ENCODE data around the gene TBL2. TPM values are rescaled to one million over a fixed set of nuclear protein-coding genes. Genes with fewer than 3 reads are reported as not detected.

The TBL2 gene
- total RNA-seq, 1 experiment from 2014 or later: 32.3 TPM

GRCh38 chr7:73605601-73606220 is 27.3 kb upstream of the TBL2 start:
- no peak for TF ChIP-seq TEAD1 (CRISPR knock-in tag; IDR thresholded peaks at IDR 0.05)
- no peak for TF ChIP-seq ELF4 (CRISPR knock-in tag; IDR thresholded peaks at IDR 0.05; ENCODE audit: low read depth)
- TF ChIP-seq MXD4 (CRISPR knock-in tag; IDR thresholded peaks at IDR 0.05; ENCODE audit: borderline replicate concordance): no peak
- no peak for TF ChIP-seq NFYB (CRISPR knock-in tag; conservative IDR thresholded peaks at IDR 0.05; ENCODE audit: low read depth)
- TF ChIP-seq NFE2L1 (CRISPR knock-in tag; IDR thresholded peaks at IDR 0.05): no peak
- no peak for TF ChIP-seq AR (CRISPR knock-in tag; IDR thresholded peaks at IDR 0.05)
- no peak for TF ChIP-seq USF1 (CRISPR knock-in tag; IDR thresholded peaks at IDR 0.05)
- TF ChIP-seq IRF1 (CRISPR knock-in tag; IDR thresholded peaks at IDR 0.05): no peak
- no peak for TF ChIP-seq JUN (CRISPR knock-in tag; IDR thresholded peaks at IDR 0.05)
- no peak for TF ChIP-seq MLX (CRISPR knock-in tag; IDR thresholded peaks at IDR 0.05)
- no peak for TF ChIP-seq SMAD4 (CRISPR knock-in tag; IDR thresholded peaks at IDR 0.05)
- ATAC-seq (no peak), DNase-seq (ENCODE audit: low spot score) (no peak)
- Mint-ChIP-seq H3K27ac (no peak overlapping the region), H3K9me3 (no peaks in the 10 kb centered on the region), H3K27me3 (ENCODE audit: low read depth) (peaks cover 6% of the 10 kb centered on the region), H3K4me3 (no peak overlapping the region), H3K36me3 (no peaks in the 10 kb centered on the region), H3K4me1 (peaks cover 3% of the 10 kb centered on the region)
- CTCF ChIA-PET: interaction anchor here (0.8 to 8.1 kb wide), 18 partner anchors 9 to 265 kb away, joined by 3 to 113 read pairs (median 18); partner anchors contain the start of genes ABHD11, MLXIPL, STX1A and TBL2
- POLR2A ChIA-PET: interaction anchor here (0.6 kb wide), 1 partner anchor 87 kb away, joined by 3 read pairs; no protein-coding TSS in a partner anchor

GRCh38 chr7:73602721-73603651 is 24.6 kb upstream of the TBL2 start:
- ChIA-PET POLR2A (no interaction called here), CTCF (interaction anchor here (1.0 to 8.1 kb wide), 5 partner anchors 21 to 131 kb away, joined by 5 to 113 read pairs (median 5); partner anchors contain the start of gene MLXIPL)
- H3K27me3 Mint-ChIP-seq (ENCODE audit: low read depth): peaks cover 16% of the 10 kb centered on the region
- no peaks in the 10 kb centered on the region for H3K36me3 Mint-ChIP-seq
- H3K9me3 Mint-ChIP-seq: no peaks in the 10 kb centered on the region
- H3K4me1 Mint-ChIP-seq: peaks cover 4% of the 10 kb centered on the region
- no peak overlapping the region for H3K4me3 Mint-ChIP-seq
- TF ChIP-seq EMX1 (CRISPR knock-in tag; IDR thresholded peaks at IDR 0.05) (no peak), SOX15 (CRISPR knock-in tag; IDR thresholded peaks at IDR 0.05) (no peak), OVOL2 (CRISPR knock-in tag; IDR thresholded peaks at IDR 0.05; ENCODE audit: borderline replicate concordance) (no peak), NFYB (CRISPR knock-in tag; conservative IDR thresholded peaks at IDR 0.05; ENCODE audit: low read depth) (peak; percentile 41; the same call in 1 of the 2 replicates)
- H3K27ac Mint-ChIP-seq: no peak overlapping the region; the same call in 1 of the 2 replicates
- DNase-seq (ENCODE audit: low spot score) (peak; percentile 43), ATAC-seq (peak; percentile 49)

- Mint-ChIP-seq H3K4me1 (0 out of 2 replicates have a peak, but pooled peaks cover 2% of the 10 kb centered on the region), H3K9me3 (no peaks in the 10 kb centered on the region), H3K27ac (no peak overlapping the region), H3K36me3 (no peaks in the 10 kb centered on the region), H3K27me3 (ENCODE audit: low read depth) (peaks cover 16% of the 10 kb centered on the region), H3K4me3 (no peak overlapping the region)
- CTCF ChIA-PET: interaction anchor here (3.0 kb wide), 1 partner anchor 70 kb away, joined by 12 read pairs; no protein-coding TSS in a partner anchor
- POLR2A ChIA-PET: no interaction called here
- no peak for ATAC-seq
- DNase-seq (ENCODE audit: low spot score): no peak
- TF ChIP-seq HMGA2 (CRISPR knock-in tag; IDR thresholded peaks at IDR 0.05) (no peak), ZNF232 (CRISPR knock-in tag; IDR thresholded peaks at IDR 0.05) (no peak), ZNF317 (CRISPR knock-in tag; IDR thresholded peaks at IDR 0.05; ENCODE audit: borderline replicate concordance, low read depth) (no peak), ATF6 (CRISPR knock-in tag; IDR thresholded peaks at IDR 0.05) (no peak), MXD4 (CRISPR knock-in tag; IDR thresholded peaks at IDR 0.05; ENCODE audit: borderline replicate concordance) (no peak), FOXJ3 (CRISPR knock-in tag; IDR thresholded peaks at IDR 0.05; ENCODE audit: borderline replicate concordance) (no peak), SMAD4 (CRISPR knock-in tag; IDR thresholded peaks at IDR 0.05) (no peak), RORB (CRISPR knock-in tag; IDR thresholded peaks at IDR 0.05) (no peak), RELA (CRISPR knock-in tag; IDR thresholded peaks at IDR 0.05; ENCODE audit: borderline replicate concordance) (no peak), ATF2 (CRISPR knock-in tag; IDR thresholded peaks at IDR 0.05; ENCODE audit: borderline replicate concordance, low read depth) (no peak), EMX1 (CRISPR knock-in tag; IDR thresholded peaks at IDR 0.05) (no peak)
Measured at GRCh38 chr7:73599916-73600315, 21.5 kb upstream of the TBL2 start.
